ENCODE results near the gene MTA1. TPM values are rescaled to one million over a fixed set of nuclear protein-coding genes. Genes with fewer than 3 reads are reported as not detected.

The MTA1 gene
- total and polyA plus RNA-seq, 2 donors (not counting 1 experiment from before 2014, with no cell fraction given) = 137 to 147 TPM

DNA sequence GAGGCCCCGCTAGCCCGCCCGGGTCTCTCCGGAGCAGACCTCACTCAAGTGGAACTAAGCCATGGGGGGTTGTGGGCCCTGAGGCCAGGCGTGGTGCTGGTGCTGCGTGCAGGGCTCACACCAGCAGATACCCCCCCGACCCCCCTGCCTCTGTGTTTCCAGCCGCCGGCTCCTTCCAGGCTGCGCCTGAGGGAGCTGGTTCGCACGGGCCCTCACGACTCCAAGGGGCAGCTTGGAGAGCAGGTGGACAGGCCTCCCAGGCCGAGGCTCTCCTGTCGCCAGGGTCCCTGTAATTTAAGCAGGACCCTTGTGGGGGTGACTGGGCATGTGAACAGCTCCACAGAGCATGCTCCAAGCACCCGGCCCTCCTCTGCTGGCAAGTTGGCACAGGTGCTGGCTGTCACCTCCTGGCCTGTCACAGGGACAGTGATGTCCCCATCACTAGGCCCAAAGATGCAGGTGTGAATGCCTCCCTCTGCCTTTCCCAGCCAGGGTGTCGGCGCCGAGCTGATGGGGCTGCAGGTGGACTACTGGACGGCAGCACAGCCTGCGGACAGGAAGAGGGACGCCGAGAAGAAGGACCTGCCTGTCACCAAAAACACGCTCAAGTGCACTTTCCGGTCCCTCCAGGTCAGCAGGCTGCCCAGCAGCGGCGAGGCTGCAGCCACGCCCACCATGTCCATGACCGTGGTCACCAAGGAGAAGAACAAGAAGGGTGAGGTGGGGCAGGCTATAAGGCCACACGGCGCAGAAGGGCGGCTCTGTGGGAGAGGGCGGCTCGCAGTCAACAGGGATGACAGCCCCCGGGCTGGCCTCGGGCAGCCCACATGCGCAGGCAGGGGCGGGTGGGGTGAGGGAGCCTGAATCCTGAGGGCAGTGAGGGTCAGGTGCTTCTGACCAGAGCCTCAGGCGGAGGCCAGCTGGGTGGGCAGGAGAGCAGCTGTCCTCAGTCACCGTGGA lies 27.2 kb upstream of the MTA1 start:
- Mint-ChIP-seq H3K4me1 (peaks cover 14% of the 10 kb centered on the region), H3K4me3 (no peak overlapping the region), H3K27ac (no peak overlapping the region), H3K27me3 (no peaks in the 10 kb centered on the region), H3K9me3 (ENCODE audit: insufficient read depth) (no peaks in the 10 kb centered on the region)
- 97% methylated on average over 39 of the region's 40 CpGs for WGBS (ENCODE audit: insufficient coverage)
- no peak for ATAC-seq (ENCODE audit: low read depth)
- no peaks in the 10 kb centered on the region for H3K36me3 ChIP-seq (replicated peaks in 1 of 2; ENCODE audit: control extremely low read depth in 1 of 2, control insufficient read depth in 1 of 2, extremely low read depth in 1 of 2, insufficient read depth in 2 of 2, low read length in 1 of 2)
- H3K4me3 ChIP-seq (ENCODE audit: control extremely low read depth in 1 of 5, extremely low read depth in 1 of 5, insufficient read depth in 1 of 5, low read depth in 2 of 5, low read length in 4 of 5) = no peak overlapping the region
- TF ChIP-seq, protein P1, sequence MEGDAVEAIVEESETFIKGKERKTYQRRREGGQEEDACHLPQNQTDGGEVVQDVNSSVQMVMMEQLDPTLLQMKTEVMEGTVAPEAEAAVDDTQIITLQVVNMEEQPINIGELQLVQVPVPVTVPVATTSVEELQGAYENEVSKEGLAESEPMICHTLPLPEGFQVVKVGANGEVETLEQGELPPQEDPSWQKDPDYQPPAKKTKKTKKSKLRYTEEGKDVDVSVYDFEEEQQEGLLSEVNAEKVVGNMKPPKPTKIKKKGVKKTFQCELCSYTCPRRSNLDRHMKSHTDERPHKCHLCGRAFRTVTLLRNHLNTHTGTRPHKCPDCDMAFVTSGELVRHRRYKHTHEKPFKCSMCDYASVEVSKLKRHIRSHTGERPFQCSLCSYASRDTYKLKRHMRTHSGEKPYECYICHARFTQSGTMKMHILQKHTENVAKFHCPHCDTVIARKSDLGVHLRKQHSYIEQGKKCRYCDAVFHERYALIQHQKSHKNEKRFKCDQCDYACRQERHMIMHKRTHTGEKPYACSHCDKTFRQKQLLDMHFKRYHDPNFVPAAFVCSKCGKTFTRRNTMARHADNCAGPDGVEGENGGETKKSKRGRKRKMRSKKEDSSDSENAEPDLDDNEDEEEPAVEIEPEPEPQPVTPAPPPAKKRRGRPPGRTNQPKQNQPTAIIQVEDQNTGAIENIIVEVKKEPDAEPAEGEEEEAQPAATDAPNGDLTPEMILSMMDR (IDR thresholded peaks at IDR 0.05) = no peak
- no peak for TF ChIP-seq EZH2 (IDR thresholded peaks at IDR 0.05; ENCODE audit: borderline replicate concordance, insufficient read depth, low read depth, low read length, poor library complexity, severe bottlenecking)
- H3K79me2 ChIP-seq (ENCODE audit: control insufficient read depth, insufficient read depth, low read length) = no peaks in the 10 kb centered on the region
- peaks cover 10 to 19% of the 10 kb centered on the region in 2 donors for H3K4me1 ChIP-seq (ENCODE audit: control insufficient read depth in 2 of 2, insufficient read depth in 2 of 2, low read length in 2 of 2)
- H3K4me2 ChIP-seq (replicated peaks; ENCODE audit: low read depth, low read length, poor library complexity, severe bottlenecking) = no peak overlapping the region
- H3K27me3 ChIP-seq (replicated peaks in 1 of 4; ENCODE audit: control extremely low read depth in 1 of 4, control insufficient read depth in 3 of 4, insufficient read depth in 4 of 4, low read length in 3 of 4) = no peaks in the 10 kb centered on the region
- H3K9me3 ChIP-seq (ENCODE audit: control extremely low read depth in 1 of 3, control insufficient read depth in 2 of 3, insufficient read depth in 1 of 3, low read length in 2 of 3) = no peaks in the 10 kb centered on the region
- POLR2A ChIA-PET = no interaction called here
- no peaks in the 10 kb centered on the region for H4K20me1 ChIP-seq (ENCODE audit: control insufficient read depth, insufficient read depth, low read length, poor library complexity, severe bottlenecking)
- CTCF ChIA-PET = no interaction called here
- H3K9ac ChIP-seq (ENCODE audit: low read length) = no peak overlapping the region
- H2AFZ ChIP-seq (ENCODE audit: insufficient read depth, low read depth, low read length, poor library complexity, severe bottlenecking) = no peak overlapping the region
- DNase-seq = no peak
- intact Hi-C loops (cut with micrococcal nuclease) = no loop called here
- H3K27ac ChIP-seq (ENCODE audit: low read length in 2 of 2) = no peak overlapping the region

DNA sequence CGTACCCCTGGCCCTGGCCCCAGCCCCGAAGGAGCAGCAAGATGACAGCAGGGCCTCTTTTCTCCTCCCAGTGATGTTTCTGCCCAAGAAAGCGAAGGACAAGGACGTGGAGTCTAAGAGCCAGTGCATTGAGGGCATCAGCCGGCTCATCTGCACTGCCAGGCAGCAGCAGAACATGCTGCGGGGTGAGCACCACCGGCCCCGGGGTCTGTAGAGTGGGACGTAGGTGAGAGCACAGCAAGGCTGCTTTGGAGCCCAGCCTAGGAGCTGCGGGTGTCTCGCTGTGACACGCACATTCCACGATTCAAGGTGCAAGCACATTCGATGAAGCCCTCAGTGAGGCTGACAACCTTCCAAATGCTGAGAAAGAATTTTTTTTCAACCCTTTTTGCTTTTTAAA lies 26.5 kb upstream of the MTA1 start:
- Histone ChIP-seq H3K27me3 (replicated peaks in 1 of 4; ENCODE audit: control extremely low read depth in 1 of 4, control insufficient read depth in 3 of 4, insufficient read depth in 4 of 4, low read length in 3 of 4) (no peaks in the 10 kb centered on the region), H3K27ac (ENCODE audit: low read length in 2 of 2) (no peak overlapping the region), H3K4me3 (ENCODE audit: control extremely low read depth in 1 of 5, extremely low read depth in 1 of 5, insufficient read depth in 1 of 5, low read depth in 2 of 5, low read length in 4 of 5) (no peak overlapping the region), H2AFZ (ENCODE audit: insufficient read depth, low read depth, low read length, poor library complexity, severe bottlenecking) (no peak overlapping the region), H3K4me1 (ENCODE audit: control insufficient read depth in 2 of 2, insufficient read depth in 2 of 2, low read length in 2 of 2) (peaks cover 15 to 25% of the 10 kb centered on the region in 2 donors), H3K79me2 (ENCODE audit: control insufficient read depth, insufficient read depth, low read length) (peaks cover 4% of the 10 kb centered on the region), H3K9ac (ENCODE audit: low read length) (no peak overlapping the region), H4K20me1 (ENCODE audit: control insufficient read depth, insufficient read depth, low read length, poor library complexity, severe bottlenecking) (no peaks in the 10 kb centered on the region), H3K4me2 (replicated peaks; ENCODE audit: low read depth, low read length, poor library complexity, severe bottlenecking) (no peak overlapping the region), H3K36me3 (replicated peaks in 1 of 2; ENCODE audit: control extremely low read depth in 1 of 2, control insufficient read depth in 1 of 2, extremely low read depth in 1 of 2, insufficient read depth in 2 of 2, low read length in 1 of 2) (no peaks in the 10 kb centered on the region), H3K9me3 (ENCODE audit: control extremely low read depth in 1 of 3, control insufficient read depth in 2 of 3, insufficient read depth in 1 of 3, low read length in 2 of 3) (no peaks in the 10 kb centered on the region)
- ChIA-PET POLR2A (interaction anchor here (0.7 kb wide), 1 partner anchor 640 kb away, joined by 6 read pairs; the partner anchor contains the start of gene SIVA1), CTCF (no interaction called here)
- Mint-ChIP-seq H3K27me3 (no peaks in the 10 kb centered on the region), H3K27ac (no peak overlapping the region), H3K4me1 (peaks cover 19% of the 10 kb centered on the region), H3K9me3 (ENCODE audit: insufficient read depth) (no peaks in the 10 kb centered on the region), H3K4me3 (no peak overlapping the region)
- intact Hi-C loops (cut with micrococcal nuclease) = no loop called here
- no peak for TF ChIP-seq EZH2 (IDR thresholded peaks at IDR 0.05; ENCODE audit: borderline replicate concordance, insufficient read depth, low read depth, low read length, poor library complexity, severe bottlenecking)
- 94% methylated on average over 14 of the region's 14 CpGs for WGBS (ENCODE audit: insufficient coverage)
- ATAC-seq (ENCODE audit: low read depth) = no peak
- no peak for DNase-seq
